Inferior parietal cortex (tissue), 1 donor: ENCODE data around the gene PRKCB.
A peak's percentile ranks its signal among the peaks of the same experiment; 100 is the strongest.

Source experiments
- DNase-seq: peaks from one replicate; pipeline ENCODE4 v3.0.0-alpha.2; 2016; ENCODE audit errors: extremely low spot score

The PRKCB gene

DNA sequence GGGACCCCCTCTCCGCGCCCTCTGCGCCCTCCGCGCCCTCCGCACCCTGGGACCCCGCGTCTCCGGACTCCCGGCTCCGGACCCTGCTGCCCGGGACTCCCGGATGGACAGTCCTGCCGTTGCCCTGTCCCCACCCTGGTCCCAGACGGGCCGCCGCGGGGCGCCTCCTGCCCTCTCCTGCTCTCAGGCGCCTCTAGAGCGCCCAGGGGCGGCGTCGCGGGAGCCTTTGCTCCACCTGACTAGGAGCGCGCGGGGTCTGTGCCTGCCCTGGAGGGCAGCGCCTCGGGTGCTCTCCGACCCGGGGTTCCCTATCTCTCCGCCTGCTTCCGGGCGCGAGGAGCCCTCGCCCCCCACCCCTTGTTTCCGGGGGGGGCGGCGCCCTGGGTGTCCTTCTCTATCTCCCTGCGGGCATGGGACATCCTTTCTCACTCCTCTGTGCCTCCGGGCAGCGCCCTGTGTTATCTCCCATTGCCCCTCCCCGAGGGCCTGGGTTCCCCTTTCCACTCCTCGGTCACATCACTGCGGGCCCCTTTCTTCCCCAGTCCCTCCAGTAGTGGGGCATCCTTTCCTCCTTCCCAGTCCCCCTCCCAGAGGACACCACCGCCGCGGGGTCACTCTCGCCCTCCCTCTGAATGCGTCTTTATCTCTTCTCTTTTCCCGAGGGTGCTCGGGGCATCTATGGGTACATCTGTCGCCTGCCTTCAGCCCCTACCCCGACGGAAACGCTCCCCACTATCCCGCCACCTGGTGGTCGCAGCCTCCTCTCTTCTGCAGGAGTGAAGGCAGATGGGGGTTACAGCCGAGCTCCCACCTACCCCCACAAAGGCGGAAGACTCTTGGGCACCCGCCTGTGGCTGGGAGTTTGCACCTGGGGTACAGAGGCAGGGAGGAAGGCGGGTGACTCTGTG, 875 bp downstream of the PRKCB start:
- DNase-seq, result no peak

GRCh38 chr16:23837553-23838308, 1.9 kb downstream of the PRKCB start:
- DNase-seq, result peak; percentile 25

GRCh38 chr16:23838485-23839142, 2.8 kb downstream of the PRKCB start:
- no peak for DNase-seq

DNA sequence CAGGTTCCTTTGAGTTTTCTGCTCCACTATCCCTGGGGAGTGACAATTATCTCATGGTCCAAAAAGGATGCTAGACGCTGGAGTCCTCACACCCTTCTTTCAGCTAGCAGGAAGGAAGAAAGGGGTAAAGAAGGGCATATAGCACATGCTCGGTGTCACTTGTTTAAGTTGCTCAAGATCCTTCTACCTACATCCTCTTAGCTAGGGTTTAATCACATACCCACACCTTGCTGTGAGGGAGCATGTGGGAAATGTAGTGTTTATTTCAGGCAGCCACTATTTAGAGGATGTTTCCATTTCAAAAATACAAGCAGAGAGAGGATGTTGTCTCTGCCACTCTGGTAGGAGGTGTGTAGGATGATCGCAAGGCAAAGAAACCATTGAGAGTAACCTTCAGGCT, 4.5 kb downstream of the PRKCB start:
- no peak for DNase-seq

- DNase-seq, result no peak
Measured at GRCh38 chr16:23842137-23842600, 6.4 kb downstream of the PRKCB start.

DNA sequence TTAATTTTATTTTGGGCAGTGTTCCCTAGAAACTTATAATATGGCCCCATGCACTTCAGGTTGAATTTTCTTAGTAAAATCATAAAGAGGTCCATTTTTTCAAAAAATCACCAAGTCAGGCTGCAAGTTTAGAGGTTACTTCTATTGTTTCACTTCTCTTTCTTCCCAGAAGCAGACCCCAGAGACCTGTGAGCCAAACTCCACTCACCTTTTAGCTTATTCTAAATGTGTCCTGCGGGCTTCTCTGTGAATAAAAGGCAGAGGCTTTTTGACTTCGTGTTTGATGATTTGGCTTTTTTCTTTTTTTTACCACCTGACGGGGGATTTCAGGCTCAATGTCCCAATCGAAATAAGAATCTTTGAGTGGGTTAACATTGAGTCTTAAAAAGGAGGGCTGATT, 7.4 kb downstream of the PRKCB start:
- no peak for DNase-seq

- no peak for DNase-seq
Measured at GRCh38 chr16:23847251-23847650, 11.5 kb downstream of the PRKCB start.

DNA sequence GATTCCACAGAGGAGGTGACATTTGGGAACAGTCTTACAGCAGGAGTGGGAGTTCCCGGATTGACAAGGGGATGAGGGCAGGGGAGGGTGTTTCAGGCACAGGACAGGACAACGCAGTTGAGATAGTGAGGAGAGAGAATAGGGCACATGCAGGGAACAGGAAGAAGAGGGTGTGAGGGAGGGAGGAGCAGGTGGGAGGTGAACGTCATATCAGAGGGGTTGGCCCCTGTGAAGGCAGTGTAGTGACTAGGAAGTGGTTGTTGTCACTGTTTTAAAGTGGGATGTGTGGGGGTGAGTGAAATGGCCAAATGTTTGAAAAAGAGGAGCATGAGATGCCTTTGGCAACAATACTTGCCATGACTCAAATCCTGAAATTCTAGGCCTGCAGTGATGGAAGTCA, 12.2 kb downstream of the PRKCB start:
- no peak for DNase-seq

GRCh38 chr16:23848958-23849357, 13.2 kb downstream of the PRKCB start:
- no peak for DNase-seq

DNA sequence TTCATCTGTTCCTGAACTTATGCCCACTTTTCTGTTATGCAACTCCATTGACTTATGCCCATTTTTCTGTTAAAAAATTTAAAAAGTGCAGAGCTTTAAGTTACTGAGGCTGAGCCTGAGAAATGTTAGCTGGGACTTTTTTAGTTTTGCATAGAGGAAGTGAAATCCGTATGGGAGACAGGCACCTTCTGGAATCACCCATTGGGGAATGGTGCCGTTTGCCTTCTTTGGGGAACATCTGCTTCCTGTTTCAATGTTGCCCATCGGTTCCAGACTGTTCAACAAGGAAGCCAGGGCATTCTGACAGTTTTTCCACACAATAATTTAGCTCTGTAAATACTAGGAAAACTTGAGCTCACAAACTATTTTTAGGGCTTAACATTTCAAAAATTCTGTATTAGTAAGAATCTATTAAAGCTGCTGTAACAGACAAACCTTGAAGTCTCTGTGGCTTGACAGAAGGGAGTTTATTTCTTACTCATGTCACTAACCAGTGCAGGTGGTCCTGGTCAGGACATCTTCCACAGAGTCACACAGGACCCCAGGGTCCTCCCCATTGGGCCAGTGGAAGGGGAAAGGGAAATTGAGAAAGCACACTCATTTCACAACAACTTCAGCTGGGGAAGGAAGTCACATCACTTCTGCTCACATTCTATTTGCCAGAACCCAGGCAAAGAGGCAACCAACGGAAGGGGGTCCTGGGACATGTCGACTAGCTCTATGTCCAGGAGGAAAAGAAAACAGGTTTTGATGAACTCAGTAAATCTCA, 17.2 kb downstream of the PRKCB start:
- DNase-seq, result no peak

DNA sequence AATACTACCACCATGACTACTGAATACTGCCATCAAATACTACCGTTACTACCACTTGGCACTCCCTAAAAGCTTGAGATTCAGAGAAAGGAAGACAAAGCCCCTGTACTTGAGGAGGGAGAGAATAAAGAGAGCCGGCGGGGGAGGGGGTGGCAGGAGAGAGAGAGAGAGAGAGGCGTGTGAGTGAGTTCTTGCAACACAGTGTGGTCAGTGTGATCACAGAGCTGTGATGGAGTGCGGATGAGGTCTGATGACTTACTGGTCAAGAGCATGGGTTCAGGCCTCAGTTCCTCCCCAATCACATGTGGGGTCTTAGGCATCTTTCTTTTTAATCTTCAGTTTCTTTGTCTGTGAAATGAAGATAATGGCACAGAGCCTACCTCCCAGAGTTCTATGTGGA, 19.2 kb downstream of the PRKCB start:
- no peak for DNase-seq

- no peak for DNase-seq
Measured at GRCh38 chr16:23856251-23856709, 20.5 kb downstream of the PRKCB start.

- DNase-seq, result no peak
Measured at GRCh38 chr16:23857256-23857880, 21.6 kb downstream of the PRKCB start.

- no peak for DNase-seq
Measured at GRCh38 chr16:23857881-23858269, 22.1 kb downstream of the PRKCB start.

- no peak for DNase-seq
Measured at GRCh38 chr16:23858542-23858941, 22.8 kb downstream of the PRKCB start.

DNA sequence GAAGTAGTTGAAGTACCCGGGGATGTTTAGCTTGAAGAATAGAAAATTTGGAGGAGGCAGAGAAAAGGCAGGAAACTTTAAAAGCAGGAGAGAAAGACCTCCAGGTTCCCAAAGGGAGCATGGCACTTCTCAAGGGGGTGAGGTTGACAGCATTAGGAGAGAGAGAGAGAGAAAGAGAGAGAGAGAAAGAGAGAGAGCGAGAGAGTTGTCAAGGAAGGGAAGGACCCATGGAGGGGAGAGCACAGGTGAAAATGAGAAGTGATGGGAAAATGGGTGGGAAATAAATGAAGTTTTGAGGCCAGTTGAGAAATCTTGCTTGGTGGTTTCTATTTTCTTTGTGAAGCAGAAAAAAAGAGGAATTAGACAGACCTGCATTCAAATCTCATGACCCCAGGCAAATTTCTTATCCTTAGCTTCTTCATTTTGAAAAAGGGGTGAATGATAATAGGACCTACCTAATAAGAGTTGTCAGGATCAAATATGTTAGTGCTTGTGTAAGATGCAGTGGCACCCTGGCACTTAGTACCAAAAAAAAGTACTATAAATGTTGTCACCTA, 24.0 kb downstream of the PRKCB start:
- no peak for DNase-seq

- no peak for DNase-seq
Measured at GRCh38 chr16:23861874-23862273, 26.1 kb downstream of the PRKCB start.

DNA sequence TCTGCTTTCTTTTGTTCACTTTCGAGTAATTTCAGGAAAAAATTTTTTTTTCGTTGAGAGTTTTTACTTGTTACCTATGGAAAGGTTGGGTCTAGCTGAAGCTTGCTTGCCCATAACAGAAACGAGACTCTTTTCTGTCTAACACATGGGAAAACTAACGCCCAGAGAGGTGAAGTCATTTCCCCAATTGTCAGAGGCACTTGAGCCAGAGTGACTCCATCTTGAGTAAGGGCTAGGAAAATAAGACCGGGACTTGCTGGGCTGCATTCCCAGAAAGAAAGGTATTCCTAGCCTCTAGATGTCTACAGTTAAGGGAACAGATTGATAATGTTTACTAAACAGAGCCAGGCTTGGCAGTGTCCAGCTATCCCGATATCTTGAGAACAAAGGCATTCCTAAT, 26.8 kb downstream of the PRKCB start:
- DNase-seq, result no peak

- no peak for DNase-seq
Measured at GRCh38 chr16:23863511-23864422, 28.0 kb downstream of the PRKCB start.

DNA sequence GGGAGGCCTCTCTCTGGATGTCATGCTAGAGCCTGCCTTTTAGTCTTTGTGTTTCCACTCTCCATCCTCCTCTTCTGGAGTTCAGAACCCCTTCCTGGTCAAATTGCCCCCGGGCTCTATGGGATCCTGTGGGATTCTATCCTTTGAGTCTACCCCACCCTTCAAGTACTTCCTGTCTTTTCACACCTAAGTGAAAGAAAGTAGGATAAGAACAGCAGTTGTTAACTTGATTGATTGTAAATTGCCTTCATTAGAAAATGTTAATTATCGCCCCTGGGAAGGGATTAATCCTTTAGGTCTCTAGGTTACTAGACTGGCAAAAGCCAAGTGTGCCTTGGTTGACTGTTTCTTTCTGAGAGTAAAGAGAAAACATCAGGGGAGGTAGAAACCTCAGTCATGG, 30.1 kb downstream of the PRKCB start:
- DNase-seq, result no peak
